SK-N-SH (cell line): ENCODE results near the gene SLC35A3. TPM values are rescaled to one million over a fixed set of nuclear protein-coding genes. Genes with fewer than 3 reads are reported as not detected.

Experiments used
- CTCF ChIA-PET: fragments of 300-600, 350-600 bp; formaldehyde crosslinking; extraction: SDS; loops from one replicate; lab custom pipeline; 2021; lab: Yijun Ruan, JAX
- POLR2A ChIA-PET: fragments of 350-600 bp; sonication (Branson Sonifier 250); formaldehyde crosslinking; extraction: SDS; loops from one replicate; lab custom pipeline; 2020; ENCODE audit warnings: antibody characterized with exemption, inconsistent platforms; lab: Yijun Ruan, JAX
- DNase-seq: peaks from one replicate; pipeline ENCODE4 v3.0.0; 2012
- H2AFZ ChIP-seq: fragments of 200-600 bp; sonication (generic); 2 replicates; pipeline ENCODE4 v1.8.1; 2016; ENCODE audit warnings: antibody characterized with exemption, mild to moderate bottlenecking, low read depth
- H3F3A ChIP-seq: fragments of 200-600 bp; sonication (generic); replicated peaks from 2 replicates; pipeline ENCODE3; 2016; ENCODE audit warnings: antibody characterized with exemption, mild to moderate bottlenecking; ENCODE audit not compliant: insufficient read depth
- H3K27ac ChIP-seq, 2 experiments: fragments of 200-500 bp in 1 of 2; fragments of 200-600 bp in 1 of 2; sonication (Bioruptor generic) in 1 of 2; sonication (generic), shearing (Covaris generic) in 1 of 2; 2 replicates each; pipeline versions ENCODE4 v1.5.1 to v1.6.1; 2014 to 2016; ENCODE audit warnings: low read depth in 2 of 2, inconsistent platforms in 1 of 2, low read length in 1 of 2, mild to moderate bottlenecking in 1 of 2, mixed read lengths in 1 of 2
- H3K27me3 ChIP-seq: fragments of 200-600 bp; sonication (generic), shearing (Covaris generic); 2 replicates; pipeline ENCODE4 v1.6.1; 2016; ENCODE audit warnings: mixed run types; ENCODE audit not compliant: insufficient read depth
- H3K36me3 ChIP-seq, 2 experiments: fragments of 200-500 bp in 1 of 2; fragments of 200-600 bp in 1 of 2; sonication (Bioruptor generic) in 1 of 2; sonication (generic) in 1 of 2; replicated peaks in 1 of 2; 2 replicates each; pipeline versions ENCODE3 to v1.5.1; 2014 to 2016; ENCODE audit warnings: low read length in 1 of 2, mild to moderate bottlenecking in 1 of 2; ENCODE audit not compliant: insufficient read depth in 2 of 2, control insufficient read depth in 1 of 2
- H3K4me1 ChIP-seq, 2 experiments: fragments of 200-500 bp in 1 of 2; fragments of 200-600 bp in 1 of 2; sonication (Bioruptor generic) in 1 of 2; sonication (generic), shearing (Covaris generic) in 1 of 2; 2 replicates each; pipeline versions ENCODE4 v1.5.1 to v1.6.1; 2014 to 2016; ENCODE audit warnings: low read depth in 1 of 2, low read length in 1 of 2, mixed run types in 1 of 2; ENCODE audit not compliant: insufficient read depth in 2 of 2, control insufficient read depth in 1 of 2
- H3K4me2 ChIP-seq: fragments of 200-600 bp; sonication (generic), shearing (Covaris generic); 2 replicates; pipeline ENCODE4 v1.6.1; 2017; ENCODE audit warnings: mixed run types
- H3K4me3 ChIP-seq, 2 experiments: fragments of 200-500 bp in 1 of 2; fragments of 200-600 bp in 1 of 2; sonication (Bioruptor generic) in 1 of 2; sonication (generic), shearing (Covaris generic) in 1 of 2; 2 replicates each; pipeline versions ENCODE4 v1.5.1 to v1.8.1; 2014 to 2016; ENCODE audit warnings: low read depth in 2 of 2, inconsistent platforms in 1 of 2, low read length in 1 of 2, mild to moderate bottlenecking in 1 of 2, mixed read lengths in 1 of 2, moderate library complexity in 1 of 2
- H3K79me2 ChIP-seq: fragments of 200-600 bp; sonication (generic); 2 replicates; pipeline ENCODE4 v1.8.1; 2017; ENCODE audit warnings: mild to moderate bottlenecking; ENCODE audit not compliant: insufficient read depth
- H3K9ac ChIP-seq: fragments of 200-600 bp; sonication (generic); 2 replicates; pipeline ENCODE4 v1.6.1; 2017; ENCODE audit warnings: mixed run types
- H3K9me2 ChIP-seq: fragments of 200-600 bp; sonication (generic); 2 replicates; pipeline ENCODE4 v1.6.1; 2017; ENCODE audit warnings: mixed run types
- H3K9me3 ChIP-seq: fragments of 200-600 bp; sonication (generic); 2 replicates; pipeline ENCODE4 v1.6.1; 2017; ENCODE audit warnings: mixed run types, mild to moderate bottlenecking, moderate library complexity
- H4K20me1 ChIP-seq: fragments of 200-600 bp; sonication (generic); 2 replicates; pipeline ENCODE4 v1.6.1; 2017; ENCODE audit warnings: mild to moderate bottlenecking, mixed run types; ENCODE audit not compliant: insufficient read depth
- CHD2 ChIP-seq: fragments of 150-350 bp; IDR thresholded peaks from 2 replicates; pipeline ENCODE4 v1.6.1; 2018; ENCODE audit warnings: low read length; ENCODE audit not compliant: partially characterized antibody
- EZH2phosphoT487 ChIP-seq: fragments of 200-600 bp; sonication (generic); IDR thresholded peaks from 2 replicates; pipeline ENCODE4 v1.6.1; 2017; ENCODE audit warnings: low read depth, mixed run types, mild to moderate bottlenecking, antibody characterized with exemption, moderate library complexity, borderline replicate concordance
- FOXJ3 ChIP-seq: sonication (generic); formaldehyde crosslinking; IDR thresholded peaks from 2 replicates; pipeline ENCODE4 v1.5.1; 2020; ENCODE audit warnings: mild to moderate bottlenecking, missing genetic modification reagents
- FOXM1 ChIP-seq: IDR thresholded peaks from 2 replicates; pipeline ENCODE4 v1.4.0; 2012; ENCODE audit warnings: low read depth, mild to moderate bottlenecking
- GATA2 ChIP-seq: sonication (generic); formaldehyde crosslinking; IDR thresholded peaks from 2 replicates; pipeline ENCODE4 v1.5.0; 2020; ENCODE audit warnings: mild to moderate bottlenecking, missing genetic modification reagents
- IRF3 ChIP-seq: fragments of 150-350 bp; IDR thresholded peaks from 2 replicates; pipeline ENCODE4 v1.6.1; 2016; ENCODE audit warnings: mild to moderate bottlenecking, low read depth, low read length
- MAX ChIP-seq: IDR thresholded peaks from 2 replicates; pipeline ENCODE4 v1.4.0; 2012; ENCODE audit warnings: low read depth
- MXI1 ChIP-seq: IDR thresholded peaks from 2 replicates; pipeline ENCODE4 v1.6.1; 2012; ENCODE audit warnings: mild to moderate bottlenecking, low read depth, low read length, improper control_type of control experiment
- NRF1 ChIP-seq: IDR thresholded peaks from 2 replicates; pipeline ENCODE4 v1.6.1; 2012; ENCODE audit warnings: low read depth, mild to moderate bottlenecking, low read length
- PBX3 ChIP-seq: IDR thresholded peaks from 2 replicates; pipeline ENCODE4; 2012
- POLR2AphosphoS5 ChIP-seq: IDR thresholded peaks from 2 replicates; pipeline ENCODE4 v1.6.1; 2012; ENCODE audit warnings: low read depth, low read length
- RAD21 ChIP-seq: IDR thresholded peaks from 2 replicates; pipeline ENCODE4 v1.6.1; 2012; ENCODE audit warnings: mild to moderate bottlenecking, low read length
- RCOR1 ChIP-seq: fragments of 150-350 bp; IDR thresholded peaks from 2 replicates; pipeline ENCODE4 v1.6.1; 2017; ENCODE audit warnings: antibody characterized with exemption, low read length
- RXRA ChIP-seq: IDR thresholded peaks from 2 replicates; pipeline ENCODE4 v1.4.0; 2012; ENCODE audit warnings: low read depth, mild to moderate bottlenecking, borderline replicate concordance
- SIN3A ChIP-seq: IDR thresholded peaks from 2 replicates; pipeline ENCODE4 v1.6.1; 2012; ENCODE audit warnings: low read depth, mild to moderate bottlenecking, low read length, moderate library complexity, borderline replicate concordance
- USF1 ChIP-seq: IDR thresholded peaks from 2 replicates; pipeline ENCODE4 v1.4.0; 2012; ENCODE audit warnings: low read depth, borderline replicate concordance
- ZBTB33 ChIP-seq: IDR thresholded peaks from 2 replicates; pipeline ENCODE4 v1.4.0; 2012; ENCODE audit warnings: low read depth, borderline replicate concordance
- WGBS: methylation state at CpG from one replicate; pipeline ENCODE4 v1.1.6; 2017; ENCODE audit warnings: low lambda C conversion rate; 5-methylcytosine and 5-hydroxymethylcytosine counted together
- polyA plus RNA-seq, 3 experiments: library from polyadenylated mRNA; depleted of rRNA; stranded (reverse); fragments of >200 nt; gene quantifications; 2 replicates each; pipeline ENCODE4 v1.2.3, GENCODE V29; 2012

SLC35A3 gene
- polyA plus RNA-seq, 1 of the 3 experiments (the other 2 are of a cell fraction) = 5.7 TPM

GRCh38 chr1:100073531-100073930 lies 103.7 kb downstream of the SLC35A3 start:
- no peaks in the 10 kb centered on the region for H3K27me3 ChIP-seq
- H3K79me2 ChIP-seq = peaks cover 5% of the 10 kb centered on the region; the same call in 1 of the 2 replicates
- H3K9me2 ChIP-seq = no peaks in the 10 kb centered on the region
- no peak overlapping the region for H2AFZ ChIP-seq
- no peak overlapping the region for H3K27ac ChIP-seq
- no peak overlapping the region for H3K4me3 ChIP-seq
- TF ChIP-seq MXI1 (no peak), GATA2 (no peak), NRF1 (no peak), RCOR1 (no peak), FOXJ3 (CRISPR knock-in tag) (no peak), CHD2 (no peak), RXRA (no peak), USF1 (no peak), IRF3 (no peak)
- no peak for DNase-seq
- H3K9me3 ChIP-seq = no peaks in the 10 kb centered on the region
- no peak overlapping the region for H3K4me2 ChIP-seq
- peaks cover 58 to 70% of the 10 kb centered on the region in 2 experiments for H3K36me3 ChIP-seq
- CTCF ChIA-PET = no interaction called here
- H4K20me1 ChIP-seq = no peaks in the 10 kb centered on the region
- 95% methylated on average over 3 of the region's 3 CpGs for WGBS
- POLR2A ChIA-PET = no interaction called here
- H3F3A ChIP-seq = peaks cover 7% of the 10 kb centered on the region
- peaks cover 0 to 4% of the 10 kb centered on the region in 2 experiments; a peak in 1 of 4 replicates for H3K4me1 ChIP-seq
- no peak overlapping the region for H3K9ac ChIP-seq

- DNase-seq = no peak
- ChIA-PET POLR2A (no interaction called here), CTCF (interaction anchor here (0.8 to 1.2 kb wide), 2 partner anchors 9 to 389 kb away, joined by 3 read pairs; no protein-coding TSS in a partner anchor)
- Histone ChIP-seq H3K27me3 (no peaks in the 10 kb centered on the region), H3K9me3 (no peaks in the 10 kb centered on the region), H3K9me2 (no peaks in the 10 kb centered on the region), H3K4me2 (no peak overlapping the region), H3K4me1 (peaks cover 0 to 4% of the 10 kb centered on the region in 2 experiments; a peak in 1 of 4 replicates), H4K20me1 (no peaks in the 10 kb centered on the region), H3K79me2 (peaks cover 5% of the 10 kb centered on the region; the same call in 1 of the 2 replicates), H2AFZ (no peak overlapping the region), H3K9ac (no peak overlapping the region), H3F3A (peaks cover 7% of the 10 kb centered on the region), H3K27ac (no peak overlapping the region), H3K4me3 (no peak overlapping the region), H3K36me3 (peaks cover 52 to 66% of the 10 kb centered on the region in 2 experiments)
- 93% methylated on average over 11 of the region's 11 CpGs for WGBS
- TF ChIP-seq ZBTB33 (no peak), SIN3A (no peak), POLR2AphosphoS5 (no peak), GATA2 (no peak), RAD21 (no peak), FOXJ3 (CRISPR knock-in tag) (no peak), EZH2phosphoT487 (no peak), USF1 (no peak), MAX (no peak), PBX3 (no peak), FOXM1 (no peak)
Observed at GRCh38 chr1:100074604-100075395, 105.0 kb downstream of the SLC35A3 start.
